Anterior cingulate cortex (tissue), 58 donors: Measurements from ENCODE around the gene IL16.

Source experiments
- DNase-seq, 58 donors: peaks; one replicate each; lab custom pipeline; 2025; lab: John Stamatoyannopoulos, UW

The IL16 gene

GRCh38 chr15:81303244-81304225 lies 106.9 kb downstream of the IL16 start:
- no peak for DNase-seq

DNA sequence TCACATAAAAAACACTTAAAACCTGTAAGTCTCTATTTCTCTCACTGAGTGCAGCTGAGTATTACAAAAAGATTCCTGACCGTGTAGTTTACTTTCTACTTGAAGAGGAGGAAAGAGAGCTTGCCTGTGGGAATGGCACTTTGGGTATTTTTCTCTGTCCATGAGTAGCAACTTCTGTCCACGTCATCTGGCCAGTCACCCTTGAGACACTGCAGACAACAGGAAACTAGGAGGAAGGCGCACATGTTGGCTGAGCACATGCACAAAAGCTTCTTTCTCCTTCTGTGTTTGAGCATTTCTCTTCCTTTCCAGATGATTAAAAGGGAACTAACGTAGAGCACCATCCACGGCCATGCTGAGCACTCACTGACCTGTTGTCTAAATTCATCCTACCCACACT lies 107.5 kb downstream of the IL16 start:
- peak in 5 of 58 donors; percentile 17 to 35 (median 21) for DNase-seq

GRCh38 chr15:81308260-81308659 lies 111.6 kb downstream of the IL16 start:
- DNase-seq: no peak

GRCh38 chr15:81309647-81310450 lies 113.2 kb downstream of the IL16 start:
- no peak for DNase-seq

GRCh38 chr15:81310480-81310879 lies 113.8 kb downstream of the IL16 start:
- DNase-seq: no peak

- DNase-seq: peak in 1 of 58 donors; percentile 44
Measured at GRCh38 chr15:81311752-81312464, 115.2 kb downstream of the IL16 start.

DNA sequence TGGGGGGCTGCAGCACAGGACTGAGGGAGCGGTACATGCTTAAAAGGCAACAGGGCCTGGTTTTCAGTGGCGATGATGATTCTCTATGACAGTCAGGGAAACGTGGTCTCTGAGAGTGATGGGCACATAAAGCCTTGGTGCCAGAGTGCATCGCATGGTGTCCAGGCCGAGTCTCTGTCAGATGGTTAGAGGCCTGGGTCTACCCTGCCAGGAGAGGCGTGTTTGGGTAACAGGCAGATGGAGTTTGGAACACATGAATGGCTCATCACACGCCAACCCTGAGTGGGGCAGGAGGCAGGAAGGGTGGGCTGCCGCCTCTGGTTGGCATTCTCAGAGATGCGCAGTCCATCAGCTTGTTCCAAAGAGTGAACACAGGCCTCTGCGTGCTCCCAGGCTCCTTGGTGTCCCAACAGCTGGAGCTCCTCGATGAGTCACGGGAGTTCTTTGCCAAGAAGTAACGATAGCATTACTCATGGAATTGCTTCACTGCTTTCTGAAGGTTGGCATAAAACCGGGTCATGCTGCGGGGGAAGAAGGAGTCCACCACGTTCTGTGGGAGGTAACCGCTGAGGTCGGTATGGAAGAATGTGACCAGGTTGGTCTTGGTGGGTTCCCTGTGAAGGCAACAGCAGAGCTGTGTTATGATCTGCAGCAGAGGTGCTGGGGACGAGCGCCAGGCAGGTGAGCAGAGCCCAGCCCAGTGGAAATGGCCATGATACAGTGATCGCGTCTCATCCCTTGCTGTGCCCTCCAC lies 116.3 kb downstream of the IL16 start:
- DNase-seq: peak in 5 of 58 donors; percentile 16 to 45 (median 29)

DNA sequence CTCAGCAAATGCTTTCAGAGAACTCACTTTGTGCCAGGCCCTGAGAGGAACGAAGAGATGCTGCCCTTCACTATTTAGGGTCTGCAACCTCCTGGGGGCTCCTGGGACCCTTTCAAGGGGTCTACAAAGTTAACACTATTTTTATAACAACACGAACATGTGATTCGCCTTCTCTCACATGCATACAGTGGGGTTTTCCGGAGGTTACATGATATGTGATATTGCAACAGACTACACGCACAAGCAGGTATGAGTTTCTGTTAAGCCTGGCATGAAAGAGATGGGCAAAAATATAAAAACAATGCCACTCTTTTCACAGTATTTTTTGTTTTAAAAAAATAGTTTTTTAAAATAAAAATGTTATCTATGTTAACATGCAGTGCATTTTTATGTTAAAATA lies 117.0 kb downstream of the IL16 start:
- DNase-seq: no peak

DNA sequence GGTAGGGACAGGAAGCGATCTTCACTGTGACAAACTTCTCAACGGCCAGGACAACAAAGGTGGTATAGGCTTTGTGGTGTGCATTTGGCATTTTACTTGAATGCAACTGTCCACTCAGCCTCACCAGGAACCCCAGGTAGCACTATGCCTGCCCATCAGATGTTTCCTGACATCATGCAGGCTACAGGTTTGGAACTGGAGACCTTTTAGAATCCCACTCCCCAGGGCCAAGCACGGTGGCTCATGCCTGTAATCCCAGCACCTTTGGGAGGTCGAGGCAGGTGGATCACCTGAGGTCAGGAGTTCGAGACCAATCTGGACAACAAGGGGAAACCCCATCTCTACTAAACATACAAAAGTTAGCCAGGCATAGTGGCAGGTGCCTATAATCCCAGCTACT lies 117.7 kb downstream of the IL16 start:
- DNase-seq: no peak

- no peak for DNase-seq
Measured at GRCh38 chr15:81315452-81316175, 118.9 kb downstream of the IL16 start.

DNA sequence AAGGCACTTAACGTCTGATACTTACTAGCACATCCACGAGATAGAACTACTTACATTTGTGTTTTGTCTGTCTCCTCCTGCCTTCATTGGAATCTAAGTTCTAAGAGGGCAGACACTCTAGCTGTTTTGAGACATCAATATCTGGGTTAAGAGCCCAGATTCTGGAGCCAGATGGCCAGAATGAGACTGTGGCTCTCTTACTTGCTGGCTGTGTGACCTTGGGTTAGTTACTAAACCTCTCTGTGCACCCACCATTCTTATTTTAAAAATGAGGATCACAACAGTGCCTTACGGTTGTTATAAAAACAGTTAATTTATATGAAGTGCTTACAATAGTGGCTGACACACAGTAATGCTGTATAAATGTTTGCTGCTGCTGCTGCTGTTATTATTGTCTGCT lies 119.6 kb downstream of the IL16 start:
- DNase-seq: no peak

DNA sequence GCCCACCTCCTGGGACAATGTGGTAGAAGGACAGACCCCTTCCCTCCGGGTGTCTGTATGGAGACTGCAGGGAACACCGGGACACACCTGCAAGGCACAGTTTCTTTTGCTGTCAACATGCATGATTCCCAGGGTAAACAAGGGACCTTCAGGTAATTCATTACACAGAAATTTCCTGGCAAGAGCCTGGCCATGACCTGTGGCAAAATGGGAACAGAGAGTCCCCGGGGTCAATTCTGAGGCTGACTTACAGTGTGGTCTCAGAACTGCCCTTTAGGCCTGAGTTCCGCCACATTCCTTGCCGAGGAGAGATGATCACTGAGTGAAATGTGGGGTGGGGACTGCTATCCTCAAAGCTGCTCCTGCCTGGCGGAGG lies 121.0 kb downstream of the IL16 start:
- DNase-seq: no peak

GRCh38 chr15:81321667-81322066 lies 125.0 kb downstream of the IL16 start:
- DNase-seq: no peak

GRCh38 chr15:81322676-81323253 lies 126.1 kb downstream of the IL16 start:
- no peak for DNase-seq

DNA sequence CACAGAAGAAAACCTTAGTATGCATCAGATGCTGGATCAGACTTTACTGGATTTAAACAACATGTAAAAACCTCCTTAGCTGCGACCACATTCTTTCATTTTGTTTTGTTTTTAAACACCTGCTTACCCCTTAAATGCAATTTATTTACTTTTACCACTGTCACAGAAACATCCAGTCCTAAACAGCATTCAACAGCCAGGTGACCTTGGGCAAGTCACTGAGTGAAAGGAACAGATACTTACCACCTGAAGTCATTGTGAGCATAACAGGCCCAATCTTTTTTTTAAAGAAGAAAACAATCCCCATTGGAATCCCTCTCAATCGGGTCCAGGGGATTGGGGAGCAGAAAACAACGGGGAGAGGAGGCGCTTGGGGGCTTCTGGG lies 126.9 kb downstream of the IL16 start:
- no peak for DNase-seq

GRCh38 chr15:81323944-81324881 lies 127.5 kb downstream of the IL16 start, which contains the start of gene STARD5:
Gene STARD5, minus strand, starts transcription at chr15:81324141. Its CDS starts 42 bp downstream, at chr15:81324099.
- DNase-seq: peak; percentile 49 to 99 (median 96)

GRCh38 chr15:81326466-81327212 lies 130.0 kb downstream of the IL16 start:
- no peak for DNase-seq
